Measurements from ENCODE around the gene TSFM. TPM values are rescaled to one million over a fixed set of nuclear protein-coding genes. Genes with fewer than 3 reads are reported as not detected.

The TSFM gene
- total RNA-seq, 1 donor from 2014 or later, result 25.8 TPM

DNA sequence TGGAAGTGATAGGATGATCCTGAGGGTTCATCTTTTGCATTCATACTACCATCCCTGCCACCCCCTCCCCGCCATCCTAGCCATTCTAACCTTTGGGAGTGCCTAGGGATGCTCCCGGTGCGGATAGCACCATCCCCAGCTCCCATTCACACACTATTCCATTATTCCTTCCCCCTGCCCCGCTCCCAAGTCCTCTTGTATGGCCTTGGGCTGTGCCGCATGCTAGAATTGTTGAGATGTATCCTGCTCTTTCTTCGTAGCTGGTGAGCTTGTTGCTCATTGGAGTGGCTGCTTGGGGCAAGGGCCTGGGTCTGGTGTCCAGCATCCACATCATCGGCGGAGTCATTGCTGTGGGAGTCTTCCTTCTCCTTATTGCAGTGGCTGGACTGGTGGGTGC lies 37.1 kb upstream of the TSFM start:
- Mint-ChIP-seq H3K27me3 (ENCODE audit: unreplicated experiment) (peaks cover 16% of the 10 kb centered on the region), H3K4me1 (ENCODE audit: unreplicated experiment) (peaks cover 47% of the 10 kb centered on the region)
- TF ChIP-seq, protein P1, sequence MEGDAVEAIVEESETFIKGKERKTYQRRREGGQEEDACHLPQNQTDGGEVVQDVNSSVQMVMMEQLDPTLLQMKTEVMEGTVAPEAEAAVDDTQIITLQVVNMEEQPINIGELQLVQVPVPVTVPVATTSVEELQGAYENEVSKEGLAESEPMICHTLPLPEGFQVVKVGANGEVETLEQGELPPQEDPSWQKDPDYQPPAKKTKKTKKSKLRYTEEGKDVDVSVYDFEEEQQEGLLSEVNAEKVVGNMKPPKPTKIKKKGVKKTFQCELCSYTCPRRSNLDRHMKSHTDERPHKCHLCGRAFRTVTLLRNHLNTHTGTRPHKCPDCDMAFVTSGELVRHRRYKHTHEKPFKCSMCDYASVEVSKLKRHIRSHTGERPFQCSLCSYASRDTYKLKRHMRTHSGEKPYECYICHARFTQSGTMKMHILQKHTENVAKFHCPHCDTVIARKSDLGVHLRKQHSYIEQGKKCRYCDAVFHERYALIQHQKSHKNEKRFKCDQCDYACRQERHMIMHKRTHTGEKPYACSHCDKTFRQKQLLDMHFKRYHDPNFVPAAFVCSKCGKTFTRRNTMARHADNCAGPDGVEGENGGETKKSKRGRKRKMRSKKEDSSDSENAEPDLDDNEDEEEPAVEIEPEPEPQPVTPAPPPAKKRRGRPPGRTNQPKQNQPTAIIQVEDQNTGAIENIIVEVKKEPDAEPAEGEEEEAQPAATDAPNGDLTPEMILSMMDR (IDR thresholded peaks at IDR 0.05; ENCODE audit: unreplicated experiment), result no peak

DNA sequence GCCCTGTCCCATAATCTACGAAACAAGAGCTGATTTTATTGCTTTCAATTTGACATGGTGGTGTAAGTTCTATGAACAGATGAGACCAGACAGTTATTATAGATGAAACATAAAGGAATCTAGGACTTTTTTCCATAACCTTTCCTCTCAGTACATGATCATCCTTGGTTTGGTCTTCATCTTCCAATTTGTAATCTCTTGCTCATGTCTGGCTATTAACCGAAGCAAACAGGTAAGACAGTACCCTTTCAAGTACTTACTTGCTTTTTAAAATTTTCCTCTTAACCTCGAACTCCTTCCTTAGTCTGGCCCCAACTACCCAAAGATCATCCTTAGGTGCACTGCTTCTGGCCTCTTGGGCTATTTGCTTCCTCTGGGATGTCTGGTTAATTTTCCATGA lies 36.6 kb upstream of the TSFM start:
- peaks cover 13% of the 10 kb centered on the region for H3K27me3 Mint-ChIP-seq (ENCODE audit: unreplicated experiment)
- no peak for DNase-seq (ENCODE audit: low spot score)
- H3K4me1 Mint-ChIP-seq (ENCODE audit: unreplicated experiment), result peaks cover 46% of the 10 kb centered on the region
- H3K4me3 Mint-ChIP-seq (ENCODE audit: unreplicated experiment), result peak overlapping the region; percentile 97
- peak overlapping the region; percentile 99 for H3K27ac Mint-ChIP-seq (ENCODE audit: unreplicated experiment)
- no peaks in the 10 kb centered on the region for H3K9me3 Mint-ChIP-seq (ENCODE audit: unreplicated experiment)
- TF ChIP-seq, protein P1 (IDR thresholded peaks at IDR 0.05; ENCODE audit: unreplicated experiment), result no peak
- peaks cover 35% of the 10 kb centered on the region for H3K36me3 Mint-ChIP-seq (ENCODE audit: low read depth, unreplicated experiment)

More for the DNA sequence above, 37.1 kb upstream of the TSFM start:
- Mint-ChIP-seq H3K9me3 (ENCODE audit: unreplicated experiment) (no peaks in the 10 kb centered on the region), H3K4me3 (ENCODE audit: unreplicated experiment) (peak overlapping the region; percentile 97), H3K27ac (ENCODE audit: unreplicated experiment) (peak overlapping the region; percentile 99), H3K36me3 (ENCODE audit: low read depth, unreplicated experiment) (peaks cover 30% of the 10 kb centered on the region)
- no peak for DNase-seq (ENCODE audit: low spot score)

DNA sequence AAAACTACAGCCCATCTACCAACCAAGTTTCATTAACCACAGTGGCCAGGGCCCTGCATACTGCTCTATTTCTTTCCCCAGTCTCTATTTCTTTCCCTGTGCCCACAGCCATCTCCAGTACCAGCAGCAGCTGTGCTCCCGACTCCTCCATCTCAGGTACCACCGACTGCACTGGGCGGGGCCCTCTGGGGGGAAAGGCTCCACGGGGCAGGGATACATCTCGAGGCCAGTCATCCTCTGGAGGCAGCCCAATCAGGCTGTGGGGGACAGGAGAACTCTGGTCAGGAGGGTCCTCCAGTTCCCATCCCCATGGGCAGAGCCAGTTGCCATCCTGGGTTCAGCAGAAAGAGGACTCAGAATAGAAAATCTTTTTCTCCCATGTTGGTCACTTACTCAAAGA lies 33.5 kb upstream of the TSFM start:
- TF ChIP-seq, protein P1 (IDR thresholded peaks at IDR 0.05; ENCODE audit: unreplicated experiment), result no peak
- no peak overlapping the region for H3K27ac Mint-ChIP-seq (ENCODE audit: unreplicated experiment)
- peaks cover 58% of the 10 kb centered on the region for H3K4me1 Mint-ChIP-seq (ENCODE audit: unreplicated experiment)
- peak overlapping the region; percentile 73 for H3K4me3 Mint-ChIP-seq (ENCODE audit: unreplicated experiment)
- no peak for DNase-seq (ENCODE audit: low spot score)
- H3K27me3 Mint-ChIP-seq (ENCODE audit: unreplicated experiment), result peaks cover 20% of the 10 kb centered on the region
- H3K36me3 Mint-ChIP-seq (ENCODE audit: low read depth, unreplicated experiment), result peaks cover 46% of the 10 kb centered on the region
- no peaks in the 10 kb centered on the region for H3K9me3 Mint-ChIP-seq (ENCODE audit: unreplicated experiment)

DNA sequence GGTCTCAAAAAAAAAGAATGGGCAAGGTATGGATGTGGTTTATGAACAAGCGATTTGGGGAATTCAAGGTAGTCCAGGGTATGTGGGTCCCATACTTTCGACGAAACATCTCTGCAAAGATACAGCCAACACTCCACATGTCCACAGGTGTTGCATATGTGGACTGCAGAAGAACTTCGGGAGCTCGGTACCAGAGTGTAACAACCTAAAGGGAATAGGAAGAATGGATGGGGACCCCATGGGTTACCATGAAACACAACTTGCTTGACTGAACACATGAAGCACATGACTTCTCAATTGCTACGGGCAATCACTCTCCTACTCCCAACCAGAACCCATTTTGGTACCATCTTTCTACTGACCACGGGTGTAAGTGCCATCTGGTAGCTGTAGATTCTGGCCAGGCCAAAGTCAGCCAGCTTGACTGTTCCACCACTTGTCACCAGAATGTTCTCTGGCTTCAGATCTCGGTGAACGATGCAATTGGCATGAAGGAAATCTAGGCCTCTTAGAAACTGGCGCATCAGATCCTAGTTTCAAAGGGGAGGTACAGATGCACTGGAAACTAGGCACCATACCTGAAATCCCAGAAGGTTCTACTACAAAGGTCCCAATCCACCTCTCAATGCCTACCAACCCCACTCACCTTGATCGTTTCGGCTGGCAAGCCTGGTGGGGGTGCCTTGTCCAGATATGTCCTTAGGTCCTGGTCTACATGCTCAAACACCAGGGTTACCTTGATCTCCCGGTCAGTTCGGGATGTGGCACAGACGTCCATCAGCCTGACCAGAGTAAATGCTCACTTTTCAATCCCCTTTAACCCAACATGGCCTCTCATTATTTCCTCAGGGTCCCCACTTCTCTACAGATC lies 31.8 kb upstream of the TSFM start:
- H3K36me3 Mint-ChIP-seq (ENCODE audit: low read depth, unreplicated experiment), result peaks cover 53% of the 10 kb centered on the region
- peaks cover 50% of the 10 kb centered on the region for H3K4me1 Mint-ChIP-seq (ENCODE audit: unreplicated experiment)
- DNase-seq (ENCODE audit: low spot score), result no peak
- H3K4me3 Mint-ChIP-seq (ENCODE audit: unreplicated experiment), result peak overlapping the region; percentile 100
- H3K27me3 Mint-ChIP-seq (ENCODE audit: unreplicated experiment), result peaks cover 24% of the 10 kb centered on the region
- H3K27ac Mint-ChIP-seq (ENCODE audit: unreplicated experiment), result peak overlapping the region; percentile 99
- TF ChIP-seq, protein P1 (IDR thresholded peaks at IDR 0.05; ENCODE audit: unreplicated experiment), result no peak
- H3K9me3 Mint-ChIP-seq (ENCODE audit: unreplicated experiment), result no peaks in the 10 kb centered on the region

DNA sequence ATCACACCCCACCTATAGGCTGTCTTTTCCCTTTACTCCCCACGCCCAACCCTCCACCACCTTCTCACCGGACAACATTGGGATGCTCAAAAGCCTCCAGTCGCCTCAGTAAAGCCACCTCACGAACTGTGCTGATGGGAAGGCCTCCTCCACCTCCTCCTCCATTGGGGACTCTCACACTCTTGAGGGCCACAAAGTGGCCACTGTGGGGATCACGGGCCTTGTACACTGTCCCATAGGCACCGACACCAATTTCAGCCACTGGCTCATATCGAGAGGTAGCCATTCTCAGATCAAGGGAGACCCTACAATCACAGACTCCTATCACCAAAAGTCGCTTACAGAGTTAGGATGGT lies 31.2 kb upstream of the TSFM start:
- Mint-ChIP-seq H3K27me3 (ENCODE audit: unreplicated experiment) (peaks cover 28% of the 10 kb centered on the region), H3K9me3 (ENCODE audit: unreplicated experiment) (no peaks in the 10 kb centered on the region), H3K4me3 (ENCODE audit: unreplicated experiment) (peak overlapping the region; percentile 100), H3K27ac (ENCODE audit: unreplicated experiment) (peak overlapping the region; percentile 99), H3K36me3 (ENCODE audit: low read depth, unreplicated experiment) (peaks cover 52% of the 10 kb centered on the region), H3K4me1 (ENCODE audit: unreplicated experiment) (peaks cover 49% of the 10 kb centered on the region)
- no peak for DNase-seq (ENCODE audit: low spot score)
- TF ChIP-seq, protein P1 (IDR thresholded peaks at IDR 0.05; ENCODE audit: unreplicated experiment), result no peak
